ENCODE results near the gene CKS1B.

CKS1B gene
- 3.9 to 4.8 reads per million in 2 donors for total RNA-seq

DNA sequence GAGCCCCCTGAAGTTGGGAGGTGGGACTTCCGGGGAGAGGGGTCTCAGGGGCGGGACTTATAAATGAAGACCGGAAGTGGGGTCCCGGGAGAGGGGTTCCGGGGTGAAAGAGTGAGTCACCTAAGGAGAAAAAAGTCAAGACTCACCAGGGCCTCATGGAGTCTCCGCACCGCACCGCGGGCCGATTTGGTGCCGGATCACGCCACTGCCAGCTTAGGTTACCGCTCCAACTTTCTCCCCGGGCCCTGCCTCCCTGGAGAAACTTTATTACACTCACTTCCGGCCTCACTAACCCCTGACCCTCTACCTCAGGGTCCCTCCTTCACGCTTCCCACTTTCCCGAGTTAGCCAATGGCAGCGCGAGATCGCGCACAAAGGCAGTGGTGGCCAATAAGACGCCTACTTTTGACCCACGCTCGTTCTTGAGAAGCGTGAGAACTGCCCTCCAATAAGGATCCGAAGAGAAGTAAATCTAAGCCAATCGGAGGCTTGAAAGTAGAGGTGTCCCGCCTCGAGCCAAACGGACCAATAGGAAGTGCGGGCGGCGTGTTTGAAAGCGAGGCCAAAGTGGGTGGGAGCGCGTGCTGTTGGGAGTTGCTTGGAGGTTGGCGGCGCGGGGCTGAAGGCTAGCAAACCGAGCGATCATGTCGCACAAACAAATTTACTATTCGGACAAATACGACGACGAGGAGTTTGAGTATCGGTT, at the start of gene CKS1B:
Gene CKS1B, plus strand, starts transcription at position 580 of the 706 bp plus-strand sequence. Its CDS starts 65 bp downstream, at position 645.
- DNase-seq, result peak; percentile 81

DNA sequence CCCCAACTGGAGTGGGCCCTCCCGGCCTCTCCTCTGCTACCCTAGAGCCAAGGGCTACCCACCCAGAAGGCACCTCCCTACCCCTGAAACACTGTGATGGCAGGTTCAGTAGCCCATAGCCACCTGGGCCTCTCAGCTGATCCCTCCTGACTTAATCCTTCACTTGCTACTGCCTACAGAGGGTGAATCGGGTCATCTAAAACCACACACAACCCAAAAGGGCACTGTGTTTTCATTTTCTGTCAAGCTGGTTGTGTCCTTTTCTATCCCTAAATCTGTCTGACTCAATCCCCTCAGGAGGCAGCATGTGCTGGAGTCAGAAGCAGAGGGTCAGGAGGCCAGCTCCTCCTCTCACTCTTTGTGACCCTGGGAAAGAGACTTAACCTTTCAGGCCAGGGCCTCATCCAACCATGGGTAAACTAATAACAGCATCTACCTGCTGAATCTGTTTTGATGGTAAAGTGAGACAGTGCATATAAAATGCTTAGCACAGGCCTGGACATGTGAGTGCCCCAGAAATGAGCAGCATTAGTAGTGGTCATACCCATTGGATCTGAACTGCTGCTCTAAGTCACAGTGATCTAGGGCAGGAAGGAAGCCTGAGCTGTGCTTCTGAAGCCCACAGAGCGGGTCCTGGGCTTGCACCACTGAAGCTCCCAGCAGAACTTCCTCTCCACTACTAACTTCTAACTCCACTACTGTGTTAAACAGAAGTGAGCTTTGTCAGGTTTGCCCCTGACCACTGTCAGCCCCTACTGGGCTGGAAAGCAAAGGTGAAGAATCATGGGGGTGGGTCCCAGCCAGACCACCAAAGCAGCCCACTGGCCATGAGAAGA, 48.9 kb upstream of the CKS1B start:
- no peak for DNase-seq

DNA sequence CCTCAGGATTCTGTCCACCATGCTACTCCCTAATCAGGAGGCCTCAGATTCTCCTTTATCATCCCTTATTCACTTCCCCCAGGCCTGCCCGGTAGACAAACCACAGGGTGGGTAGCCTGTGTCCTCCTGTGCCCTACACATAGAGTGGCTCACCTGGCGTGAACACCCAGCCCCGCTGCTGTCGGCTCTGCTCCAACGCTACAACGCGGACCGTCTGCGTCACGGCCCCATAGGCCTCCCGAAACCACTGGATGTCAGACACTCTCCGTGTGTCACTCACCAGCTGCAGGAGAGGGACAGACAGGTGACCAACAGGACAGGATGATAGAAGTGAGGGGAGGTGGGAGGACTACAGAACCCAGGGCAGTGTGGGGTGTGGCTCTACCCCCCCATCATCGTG, 48.3 kb upstream of the CKS1B start:
- DNase-seq, result no peak

DNA sequence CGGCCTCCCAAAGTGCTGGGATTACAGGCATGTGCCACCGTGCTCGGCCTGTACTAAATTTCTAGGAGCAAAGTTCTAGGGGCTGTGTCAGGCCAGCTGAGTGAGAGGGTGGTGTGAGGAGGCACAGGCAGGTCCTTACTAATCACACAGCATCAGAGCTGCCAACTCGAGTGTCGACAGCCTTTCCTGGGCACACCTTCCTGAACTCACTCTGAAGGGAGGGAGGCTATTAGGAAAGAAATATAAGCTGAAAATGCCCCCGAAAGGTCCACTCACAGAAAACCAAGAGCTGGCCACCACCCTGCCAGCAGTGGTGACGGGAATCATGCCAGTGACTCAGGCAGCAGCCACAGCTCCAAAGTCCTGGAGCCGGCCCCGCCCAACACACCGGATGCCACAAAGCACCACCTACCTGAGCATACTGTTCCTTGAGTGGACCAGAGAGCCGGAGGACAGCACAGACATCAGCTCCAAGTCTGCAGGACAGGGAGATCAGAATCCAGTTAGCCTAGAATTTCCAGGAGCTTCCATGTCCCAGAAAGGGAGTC, 42.5 kb upstream of the CKS1B start:
- no peak for DNase-seq

DNA sequence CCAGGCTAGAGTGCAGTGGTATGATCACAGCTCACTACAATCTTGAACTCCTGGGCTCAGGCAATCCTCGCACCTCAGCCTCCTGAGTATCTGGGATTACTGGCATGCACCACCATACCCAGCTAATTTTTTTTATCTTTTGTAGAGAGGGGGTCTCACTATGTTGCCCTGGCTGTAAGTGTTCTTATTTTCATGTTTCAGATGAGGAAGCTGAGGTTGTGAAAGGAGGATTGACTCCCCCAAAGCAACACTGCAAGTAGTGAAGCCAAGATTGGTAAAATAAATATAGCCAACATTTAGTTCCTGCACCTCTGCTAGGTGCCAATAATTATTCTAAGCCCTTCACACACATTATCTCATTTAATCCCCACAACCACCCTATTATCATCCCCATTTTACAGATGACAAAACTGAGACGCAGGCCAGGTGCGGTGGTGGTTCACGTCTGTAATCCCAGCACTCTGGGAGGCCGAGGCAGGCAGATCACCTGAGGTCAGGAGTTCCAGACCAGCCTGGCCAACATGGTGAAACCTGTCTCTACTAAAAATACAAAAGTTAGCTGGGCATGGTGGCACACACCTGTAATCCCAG, 40.0 kb upstream of the CKS1B start:
- no peak for DNase-seq

DNA sequence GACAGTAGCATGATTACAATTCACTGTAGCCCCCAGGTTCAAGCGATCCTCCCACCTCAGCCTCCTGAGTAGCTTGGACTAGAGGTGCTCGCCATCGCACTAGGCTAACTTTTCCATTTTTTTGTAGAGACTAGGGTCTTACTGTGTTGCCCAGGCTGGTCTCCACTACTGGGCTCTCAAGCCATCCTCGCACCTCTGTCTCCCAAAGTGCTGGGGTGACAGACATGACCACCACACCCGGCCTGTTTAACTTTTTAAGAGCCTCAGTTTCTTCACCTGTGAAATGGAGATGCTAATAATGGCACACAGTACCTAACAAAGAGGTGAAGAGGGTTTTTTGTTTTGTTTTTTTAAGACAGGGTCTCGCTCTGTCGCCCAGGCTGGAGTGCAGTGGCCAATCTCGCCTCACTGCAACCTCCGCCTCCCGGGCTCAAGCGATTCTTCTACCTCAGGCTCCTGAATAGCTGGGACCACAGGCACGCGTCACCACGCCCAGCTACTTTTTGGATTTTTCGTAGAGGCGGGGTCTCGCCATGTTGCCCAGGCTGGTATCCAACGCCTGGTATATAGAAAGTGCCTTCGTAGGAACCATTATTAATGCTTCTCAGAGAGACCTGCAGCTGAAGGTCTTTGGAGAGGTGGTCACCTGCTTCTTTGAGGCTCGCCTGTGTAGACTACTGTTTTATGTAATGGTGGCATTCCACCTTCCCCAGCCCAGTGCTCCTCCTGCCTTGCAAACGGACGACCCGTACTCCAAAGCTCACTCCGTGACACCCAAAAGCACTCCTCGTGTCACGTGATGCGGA, 38.5 kb upstream of the CKS1B start:
- no peak for DNase-seq

DNA sequence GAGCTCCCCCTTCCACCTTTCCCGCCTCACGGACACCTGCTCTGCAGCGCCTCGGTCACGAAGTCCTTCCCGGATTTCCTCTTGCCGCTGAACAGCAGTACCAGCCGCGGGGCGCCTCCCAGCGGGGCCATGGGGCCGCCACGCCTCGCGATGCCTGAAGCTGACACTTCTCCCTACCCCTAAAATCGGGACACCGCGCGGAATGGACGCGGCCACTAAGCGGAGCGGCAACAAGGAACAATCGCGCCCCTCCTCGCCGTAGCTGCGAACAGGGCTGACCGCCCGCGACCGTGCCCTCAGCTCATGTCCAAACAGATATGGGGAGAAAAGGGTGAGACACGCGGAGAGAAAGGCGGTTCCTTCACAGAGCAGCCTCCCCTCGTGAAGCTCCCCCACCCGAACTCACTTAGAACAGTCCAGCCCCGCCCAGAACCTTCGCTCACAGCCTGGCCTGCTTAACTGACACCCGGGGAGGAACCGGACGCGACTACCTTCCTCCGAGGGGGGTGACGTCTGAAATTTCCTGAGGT, 37.9 kb upstream of the CKS1B start, which contains the start of gene PMVK:
Gene PMVK, minus strand, starts transcription at position 165 of the 530 bp plus-strand sequence. Its CDS starts 34 bp downstream, at position 131.
- DNase-seq, result peak; percentile 68

DNA sequence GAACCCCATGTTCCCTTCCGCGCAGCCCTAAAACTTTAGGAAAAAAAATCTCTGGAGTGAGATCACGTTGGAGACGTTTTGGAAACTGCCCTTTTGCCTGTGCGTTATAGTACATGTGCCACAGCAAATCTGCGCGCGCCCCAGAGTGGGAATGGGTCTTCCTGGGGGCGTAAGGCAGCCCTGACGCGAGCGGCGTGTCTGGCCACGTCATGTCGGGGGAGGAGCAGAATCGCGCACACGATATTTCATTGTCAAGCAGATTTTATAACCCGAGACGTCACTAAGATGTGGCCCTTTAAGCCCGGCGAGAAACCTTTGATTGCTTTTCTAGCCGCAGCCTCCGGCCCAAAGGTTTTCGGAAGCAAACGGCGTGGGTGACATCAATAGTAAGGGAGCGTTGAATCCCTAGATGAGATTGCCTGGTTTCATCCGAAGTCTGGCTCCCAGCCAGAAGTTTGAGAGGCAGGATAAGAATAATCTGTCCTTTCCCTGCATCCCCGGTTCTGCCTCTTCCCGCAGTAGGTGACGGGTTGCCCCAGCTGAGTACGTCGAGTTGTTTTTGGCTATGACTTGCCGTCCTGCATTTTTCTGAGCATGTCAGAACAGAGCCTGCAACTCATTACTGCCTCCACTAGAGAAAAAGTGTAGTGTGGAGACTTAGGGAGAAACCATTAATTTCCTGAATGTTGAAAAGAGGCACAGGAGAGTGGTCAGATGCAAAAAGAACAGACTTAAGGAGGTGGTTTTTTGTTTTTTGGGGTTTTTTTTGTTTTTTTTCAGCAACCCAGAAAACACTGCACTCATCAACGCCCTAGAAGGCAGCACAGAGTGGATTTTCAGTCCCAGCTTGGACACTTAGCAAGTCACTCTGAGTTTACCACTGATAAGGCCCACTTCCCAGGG, 37.1 kb upstream of the CKS1B start:
- DNase-seq, result peak; percentile 80

DNA sequence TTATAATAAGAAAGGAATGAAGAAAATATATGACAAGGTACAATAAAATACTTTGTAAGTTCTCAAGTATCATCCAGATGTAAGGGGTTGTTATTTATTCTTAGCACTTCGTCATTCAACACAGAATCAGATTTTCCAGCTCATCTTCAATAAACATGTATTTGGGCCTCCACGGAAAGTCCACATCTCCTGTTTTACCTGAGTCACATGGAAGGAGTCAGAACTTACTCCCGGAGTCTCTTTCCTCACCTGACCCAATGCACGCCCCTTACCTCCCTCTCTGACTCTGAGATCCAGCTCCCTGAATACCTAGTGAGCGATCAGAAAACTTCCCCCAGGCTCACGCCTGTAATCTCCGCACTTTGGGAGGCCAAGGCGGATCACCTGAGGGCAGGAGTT, 36.5 kb upstream of the CKS1B start:
- DNase-seq, result no peak

DNA sequence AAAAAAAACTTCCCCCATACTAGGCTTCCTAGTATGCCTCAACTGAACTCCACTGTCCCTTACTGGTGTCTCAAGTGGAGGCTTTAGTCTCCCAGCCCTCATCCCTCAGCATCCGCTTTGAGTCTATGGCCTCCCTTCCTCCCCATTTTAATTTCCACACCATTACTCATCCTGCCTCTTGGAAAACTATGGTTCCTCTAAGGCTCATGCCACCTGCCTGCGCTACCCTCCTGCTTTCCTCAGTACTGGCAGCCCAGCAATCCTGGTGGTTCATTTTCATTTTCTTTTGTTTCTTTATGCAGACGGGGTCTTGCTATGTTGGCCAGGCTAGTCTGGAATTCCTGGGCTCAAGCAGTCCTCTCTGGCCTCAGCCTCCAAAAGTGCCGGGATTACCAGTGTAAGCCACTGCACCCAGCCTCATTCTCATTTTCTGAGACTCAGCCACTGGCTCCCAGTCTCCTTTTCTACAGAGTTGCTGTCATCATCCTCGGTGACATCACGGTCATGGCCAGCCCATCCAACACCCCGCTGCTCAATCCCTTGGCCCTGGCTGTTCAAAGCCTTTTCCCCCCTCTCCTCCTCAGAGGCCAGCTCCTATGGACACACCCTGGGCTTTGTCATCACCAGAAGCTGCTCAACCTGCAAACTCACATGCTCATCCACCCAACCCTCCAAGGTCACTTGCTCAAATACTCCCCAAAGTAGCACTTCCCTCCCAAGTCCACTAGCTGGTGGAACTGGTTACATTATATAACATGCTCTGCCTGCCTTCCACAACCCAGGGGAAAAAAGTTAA, 35.7 kb upstream of the CKS1B start:
- no peak for DNase-seq

DNA sequence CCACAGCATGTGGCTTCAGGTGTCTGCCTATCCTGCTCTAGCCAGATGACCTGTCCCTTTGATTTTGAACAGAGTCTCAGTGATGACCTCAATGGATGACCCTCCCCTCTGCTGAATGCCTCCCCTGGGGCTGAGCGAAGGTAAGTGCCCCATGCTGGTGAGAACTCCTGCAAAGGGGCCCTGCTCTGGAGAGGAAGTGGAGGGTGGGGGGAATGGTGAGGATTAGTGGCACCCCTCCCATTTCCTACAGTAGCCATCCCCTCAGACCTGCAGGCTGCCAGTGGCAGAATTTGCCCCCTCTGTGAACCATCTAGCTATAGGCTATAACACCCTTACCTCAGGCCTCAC, 34.3 kb upstream of the CKS1B start:
- no peak for DNase-seq

DNA sequence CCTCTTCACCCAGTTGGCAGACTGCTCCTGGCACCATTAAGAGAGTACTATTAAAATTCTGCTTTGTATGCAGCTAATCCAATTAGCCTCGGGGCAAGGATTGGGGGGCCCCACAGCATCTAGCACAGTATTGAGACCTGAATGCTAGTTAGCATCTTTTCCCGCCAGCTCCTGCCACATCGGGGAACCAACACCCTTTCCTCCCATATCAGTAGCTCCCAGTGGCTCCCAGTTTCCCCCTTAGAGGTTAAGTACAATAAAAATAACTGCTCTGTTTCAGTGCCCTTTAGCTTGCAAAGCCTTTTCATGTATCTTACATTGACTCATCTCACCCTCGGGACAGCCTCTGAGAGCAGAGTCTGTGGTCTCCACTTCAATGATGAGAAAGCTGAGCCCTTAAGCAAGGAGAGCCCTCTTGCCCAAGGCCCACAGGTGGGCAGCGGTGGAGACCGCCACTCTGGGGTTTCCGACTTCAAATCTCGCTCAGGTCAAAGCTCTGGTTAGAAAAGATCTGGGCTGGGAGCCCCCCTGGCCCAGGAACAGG, 33.8 kb upstream of the CKS1B start:
- DNase-seq, result no peak

DNA sequence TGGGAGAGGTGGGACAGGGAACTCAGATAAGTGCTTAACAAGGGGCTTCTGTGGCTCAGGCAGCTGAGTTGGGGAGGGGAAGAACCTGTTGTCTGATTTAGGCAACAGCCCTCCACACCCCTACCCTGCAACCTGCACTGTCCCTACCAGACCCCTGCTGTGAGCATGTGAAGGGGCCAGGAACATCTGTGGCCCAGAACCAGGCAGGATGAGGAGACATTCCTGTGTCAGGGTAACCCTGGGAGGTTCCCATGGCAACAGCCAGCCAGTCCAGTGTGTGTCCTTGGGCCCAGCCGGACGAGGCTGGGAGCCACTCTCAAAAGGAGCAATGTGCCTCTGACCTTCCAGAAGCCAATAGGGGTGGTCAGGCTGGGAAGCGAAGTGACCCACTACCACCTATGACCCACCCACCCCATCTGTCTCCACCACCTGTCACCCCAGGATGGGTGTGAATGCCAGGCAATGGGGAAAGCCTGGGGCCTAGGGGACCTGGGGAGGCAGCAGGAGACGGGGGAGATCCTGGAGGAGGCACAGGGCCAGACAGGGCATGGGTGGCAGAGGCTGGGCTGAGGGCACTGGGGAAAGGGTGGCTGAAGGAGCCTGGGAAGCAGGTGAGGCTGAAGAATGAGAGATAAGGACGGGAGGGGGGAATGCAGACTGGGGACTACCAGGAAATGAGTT, 33.0 kb upstream of the CKS1B start:
- no peak for DNase-seq

DNA sequence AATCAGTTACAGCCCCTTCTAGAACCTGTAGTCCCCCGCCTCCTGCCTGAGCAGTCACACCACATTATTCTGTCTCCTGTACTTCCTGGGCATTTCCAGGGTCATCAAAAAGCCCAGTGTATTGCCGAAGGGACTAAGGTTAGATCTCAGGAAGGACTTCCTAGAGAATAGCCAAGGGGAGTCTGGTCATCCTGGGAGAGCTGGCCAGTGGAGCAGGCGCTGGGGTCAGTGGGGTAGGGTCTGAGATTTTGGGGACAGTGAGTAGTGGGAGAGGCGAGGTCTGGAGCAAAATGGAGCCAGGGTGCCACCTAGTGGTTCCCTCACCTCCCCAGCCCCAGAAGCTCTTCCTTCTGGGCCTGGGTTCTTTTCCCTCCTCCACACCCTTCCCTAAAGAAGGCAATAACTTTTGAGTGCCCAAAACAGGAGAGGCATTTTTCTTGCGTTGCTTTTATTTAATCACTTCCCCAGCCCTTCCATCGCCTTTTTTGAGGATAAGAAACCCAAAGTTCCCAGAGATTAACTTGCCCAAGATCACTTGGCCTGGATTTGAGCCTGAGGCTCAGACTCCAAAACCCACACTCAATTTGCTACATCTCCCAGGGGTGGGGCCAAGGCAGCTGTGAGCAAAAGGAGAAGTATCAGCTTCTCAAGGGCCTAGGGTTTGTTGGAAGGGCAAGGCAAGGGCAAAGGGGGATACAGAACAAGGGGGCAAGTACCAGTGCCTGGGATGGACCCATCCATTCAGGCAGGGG, 30.7 kb upstream of the CKS1B start:
- no peak for DNase-seq

DNA sequence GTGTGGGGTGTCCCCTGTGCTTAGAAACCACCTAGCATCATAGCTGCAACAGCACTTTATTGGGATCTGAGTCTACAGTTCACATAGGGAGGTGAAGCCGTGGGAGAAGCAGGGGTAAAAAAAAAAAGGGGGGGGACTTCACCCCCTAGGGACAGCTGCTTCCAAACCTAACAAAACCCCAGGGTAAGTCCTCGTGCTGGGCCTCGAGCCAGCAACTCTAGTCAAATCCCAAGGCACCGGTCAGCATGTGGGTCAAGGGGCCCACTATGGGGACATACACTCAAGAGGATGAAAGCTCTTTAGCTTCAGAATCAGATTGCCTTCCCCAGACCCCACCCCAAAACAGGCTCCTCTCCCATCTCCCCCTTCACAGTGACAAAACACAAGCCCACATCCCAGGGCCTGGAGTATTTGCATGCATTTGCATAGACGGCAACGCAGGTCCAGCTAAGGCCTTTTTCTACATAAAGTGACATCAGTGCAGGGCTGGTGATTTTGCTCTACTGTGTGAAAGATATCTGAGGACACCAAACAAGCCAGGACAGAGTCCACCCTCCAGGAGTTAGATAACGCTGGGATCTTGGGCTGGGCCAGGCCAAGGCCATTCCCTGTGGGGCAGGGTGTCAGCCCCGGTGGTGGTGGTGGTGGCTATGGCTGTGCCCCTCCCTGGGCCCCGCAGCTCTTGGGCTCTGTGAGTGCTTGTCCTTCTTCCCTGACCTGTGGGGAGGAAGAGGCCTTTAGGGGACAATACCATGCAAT, 29.9 kb upstream of the CKS1B start:
- DNase-seq, result no peak

DNA sequence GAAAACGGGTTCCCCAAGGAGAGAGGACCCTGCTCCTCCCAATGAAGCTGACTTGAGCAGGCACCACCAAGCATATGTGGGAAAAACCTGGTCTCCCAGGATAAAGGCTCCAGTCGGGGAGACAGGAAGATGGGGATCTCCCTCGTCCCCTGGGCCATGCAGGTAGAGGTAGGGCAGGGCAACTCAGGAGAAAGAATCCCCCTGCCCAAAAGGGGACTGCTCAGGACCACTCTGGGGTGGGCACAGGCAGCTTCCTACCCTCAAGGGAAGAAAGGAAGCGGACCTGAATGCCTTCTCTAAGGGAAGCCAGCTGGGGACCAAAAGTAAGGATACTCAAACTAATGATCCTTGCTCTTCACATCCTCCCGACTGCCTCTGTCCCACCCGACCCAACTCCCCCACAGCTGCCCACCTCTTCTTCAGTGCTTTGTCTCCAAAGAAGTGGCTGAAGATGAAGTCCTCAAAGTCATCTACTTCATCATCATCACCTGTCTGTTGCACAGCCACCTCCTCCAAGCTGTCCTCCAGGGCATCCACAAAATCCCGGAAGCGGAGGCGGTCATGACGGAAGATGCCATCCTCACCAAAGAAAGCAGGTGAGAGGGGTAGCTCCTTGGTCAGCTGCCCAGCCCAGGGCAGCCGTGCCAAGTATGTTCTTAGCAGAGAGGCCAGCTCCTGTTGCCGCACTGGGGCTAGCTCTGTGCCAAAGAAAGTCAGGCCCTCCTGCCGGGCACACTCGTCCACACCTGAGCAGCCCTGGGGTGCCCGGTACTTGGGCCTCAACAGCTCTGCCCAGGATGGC, 29.1 kb upstream of the CKS1B start:
- no peak for DNase-seq

Data from activated gamma-delta T cell (primary cell).